HepG2 (cell line): ENCODE results near the gene GPBAR1. TPM values are rescaled to one million over a fixed set of nuclear protein-coding genes. Genes with fewer than 3 reads are reported as not detected.

ENCODE experiments used
- CBX2 ChIP-seq, 2 experiments: fragments of 200-600 bp in 1 of 2; sonication (generic); formaldehyde crosslinking in 1 of 2; IDR thresholded peaks; 2 replicates each; pipeline versions ENCODE4 v1.7.0 to v1.8.1; 2018 to 2022; ENCODE audit warnings: low read depth in 2 of 2, low read length in 1 of 2, mild to moderate bottlenecking in 1 of 2, missing genetic modification reagents in 1 of 2
- EHMT2 ChIP-seq: fragments of 200-600 bp; sonication (generic); IDR thresholded peaks from 2 replicates; pipeline ENCODE4 v1.7.0; 2017; ENCODE audit warnings: antibody characterized with exemption, low read depth, low read length, borderline replicate concordance
- EP300 ChIP-seq, 3 experiments: sonication (generic) in 1 of 3; formaldehyde crosslinking in 1 of 3; IDR thresholded peaks; 2 replicates each; pipeline versions ENCODE4 v1.5.1 to v1.6.1; 2011 to 2020; ENCODE audit warnings: low read depth in 2 of 3, low read length in 2 of 3, borderline replicate concordance in 1 of 3, improper control_type of control experiment in 1 of 3, mild to moderate bottlenecking in 1 of 3, missing genetic modification reagents in 1 of 3, moderate library complexity in 1 of 3
- MIER3 ChIP-seq: IDR thresholded peaks from 2 replicates; pipeline ENCODE4 v1.6.1; 2016; ENCODE audit warnings: missing compliant biosample characterization, borderline replicate concordance
- MTA1 ChIP-seq: sonication (generic); formaldehyde crosslinking; IDR thresholded peaks from 2 replicates; pipeline ENCODE4 v1.4.0; 2020; ENCODE audit warnings: missing genetic modification reagents, mild to moderate bottlenecking, borderline replicate concordance
- RFX1 ChIP-seq: fragments of 450-650 bp; IDR thresholded peaks from 2 replicates; pipeline ENCODE4 v1.6.1; 2017
- SMARCE1 ChIP-seq: fragments of 450-650 bp; IDR thresholded peaks from 2 replicates; pipeline ENCODE4 v1.6.1; 2017; ENCODE audit warnings: borderline replicate concordance
- SOX6 ChIP-seq, 2 experiments: fragments of 450-650 bp in 1 of 2; sonication (generic) in 1 of 2; formaldehyde crosslinking in 1 of 2; IDR thresholded peaks; 2 replicates each; pipeline versions ENCODE4 v1.4.0 to v1.6.1; 2017 to 2020; ENCODE audit warnings: antibody characterized with exemption in 1 of 2, mild to moderate bottlenecking in 1 of 2, missing genetic modification reagents in 1 of 2
- TEAD2 ChIP-seq: sonication (generic); formaldehyde crosslinking; IDR thresholded peaks from 2 replicates; pipeline ENCODE4 v1.9.0; 2021; ENCODE audit warnings: missing genetic modification reagents
- ZKSCAN8 ChIP-seq: IDR thresholded peaks from 2 replicates; pipeline ENCODE4 v1.6.1; 2016; ENCODE audit warnings: borderline replicate concordance, missing genetic modification reagents, missing compliant biosample characterization
- ZNF543 ChIP-seq: sonication (generic); formaldehyde crosslinking; IDR thresholded peaks from 2 replicates; pipeline ENCODE4 v1.4.0; 2020; ENCODE audit warnings: mild to moderate bottlenecking, missing genetic modification reagents
- ZNF589 ChIP-seq: sonication (generic); formaldehyde crosslinking; conservative IDR thresholded peaks from 2 replicates; pipeline ENCODE4 v1.8.0; 2022; ENCODE audit warnings: mild to moderate bottlenecking, moderate library complexity, missing genetic modification reagents
- ZNF777 ChIP-seq: sonication (generic); formaldehyde crosslinking; IDR thresholded peaks from 2 replicates; pipeline ENCODE4 v1.4.0; 2020; ENCODE audit warnings: missing genetic modification reagents
- polyA plus RNA-seq, 8 experiments: library from polyadenylated mRNA; depleted of rRNA in 3 of 8; stranded (reverse) in 7 of 8; unstranded in 1 of 8; fragments of >200 nt; fragmentation: Illumina TruSeq in 4 of 8; extraction: Trizol in 4 of 8; gene quantifications; 2 replicates each; pipeline versions ENCODE4 v1.2.1 to v1.2.3, GENCODE V29; 2011 to 2016; ENCODE audit warnings: low read depth in 4 of 8, missing spikeins in 1 of 8, mixed read lengths in 1 of 8; ENCODE audit not compliant: insufficient read depth in 1 of 8
- total RNA-seq, 5 experiments: library from RNA; depleted of rRNA; stranded (reverse); fragments of >200 nt; fragmentation: Illumina TruSeq; extraction: Trizol; gene quantifications; 2 replicates each; pipeline ENCODE4 v1.2.3, GENCODE V29; 2016; ENCODE audit warnings: low read depth in 1 of 5
- TF ChIP-seq, protein P1 (sequence below): sonication (generic); formaldehyde crosslinking; IDR thresholded peaks from 2 replicates; pipeline ENCODE4 v1.5.1; 2020; ENCODE audit warnings: mild to moderate bottlenecking, missing genetic modification reagents, borderline replicate concordance
- TF ChIP-seq, protein P2 (sequence below): sonication (generic); formaldehyde crosslinking; IDR thresholded peaks from 2 replicates; pipeline ENCODE4 v1.9.0; 2021; ENCODE audit warnings: missing genetic modification reagents, mild to moderate bottlenecking, borderline replicate concordance
- TF ChIP-seq, protein P3 (sequence below), 2 experiments: fragments of 450-650 bp in 1 of 2; sonication (generic) in 1 of 2; formaldehyde crosslinking; IDR thresholded peaks; 2 replicates each; pipeline versions ENCODE4 v1.5.0 to v1.8.0; 2020 to 2022; ENCODE audit warnings: mild to moderate bottlenecking in 1 of 2, missing genetic modification reagents in 1 of 2
- TF ChIP-seq, protein P4 (sequence below): sonication (generic); formaldehyde crosslinking; IDR thresholded peaks from 2 replicates; pipeline ENCODE4 v1.4.0; 2020; ENCODE audit warnings: mild to moderate bottlenecking, low read depth, missing genetic modification reagents
- TF ChIP-seq, protein P5 (sequence below): sonication (generic); formaldehyde crosslinking; IDR thresholded peaks from 2 replicates; pipeline ENCODE4 v1.4.0; 2020; ENCODE audit warnings: missing genetic modification reagents, mild to moderate bottlenecking, borderline replicate concordance

Gene GPBAR1
- total and polyA plus RNA-seq, 2 of the 13 experiments (the other 11 are each of a cell fraction or from before 2014, with no cell fraction given) = 0.05 to 0.09 TPM

DNA sequence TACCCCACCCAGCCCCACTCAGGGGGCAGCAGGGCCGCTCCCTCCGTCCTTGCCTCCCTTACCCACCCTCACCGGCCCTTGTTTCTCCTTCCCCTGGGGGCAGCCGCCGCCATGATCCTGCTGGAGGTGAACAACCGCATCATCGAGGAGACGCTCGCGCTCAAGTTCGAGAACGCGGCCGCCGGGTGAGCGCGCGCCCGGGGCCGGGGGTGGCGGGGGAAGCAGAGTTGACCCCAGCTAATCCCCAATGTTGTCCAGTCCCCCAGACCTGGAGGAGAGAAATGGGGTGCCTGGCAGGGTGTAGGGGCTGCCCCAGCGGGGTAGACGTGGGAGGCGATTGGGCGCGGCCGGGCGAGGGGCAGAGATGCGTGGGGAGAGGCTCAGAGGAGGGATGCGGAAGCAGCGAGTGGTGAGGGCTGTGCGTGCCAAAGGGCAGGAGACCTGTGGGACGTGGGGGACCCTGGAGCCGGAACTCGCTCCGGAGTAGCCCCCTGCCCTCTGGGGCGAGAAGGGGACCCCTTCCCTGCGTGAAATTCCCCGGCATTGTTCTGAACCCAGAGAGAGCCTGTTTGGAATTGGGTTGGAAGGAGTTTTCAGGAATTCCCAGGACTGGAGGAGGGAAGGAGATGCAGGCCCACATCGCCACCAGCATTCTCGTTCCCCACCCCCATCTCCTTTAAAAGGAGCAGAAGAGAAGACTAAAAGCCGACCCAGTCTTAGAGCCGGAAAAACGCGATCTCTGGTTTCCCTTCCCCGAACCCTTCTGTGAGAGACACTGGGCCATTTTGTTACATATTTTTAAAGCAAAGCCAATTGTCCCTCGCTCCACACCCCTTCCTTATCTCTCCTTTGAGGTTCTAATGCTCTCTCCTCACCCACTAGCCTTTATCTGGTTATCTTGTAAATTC is 43.2 kb upstream of the GPBAR1 start (continued):
- TF ChIP-seq, protein P1, sequence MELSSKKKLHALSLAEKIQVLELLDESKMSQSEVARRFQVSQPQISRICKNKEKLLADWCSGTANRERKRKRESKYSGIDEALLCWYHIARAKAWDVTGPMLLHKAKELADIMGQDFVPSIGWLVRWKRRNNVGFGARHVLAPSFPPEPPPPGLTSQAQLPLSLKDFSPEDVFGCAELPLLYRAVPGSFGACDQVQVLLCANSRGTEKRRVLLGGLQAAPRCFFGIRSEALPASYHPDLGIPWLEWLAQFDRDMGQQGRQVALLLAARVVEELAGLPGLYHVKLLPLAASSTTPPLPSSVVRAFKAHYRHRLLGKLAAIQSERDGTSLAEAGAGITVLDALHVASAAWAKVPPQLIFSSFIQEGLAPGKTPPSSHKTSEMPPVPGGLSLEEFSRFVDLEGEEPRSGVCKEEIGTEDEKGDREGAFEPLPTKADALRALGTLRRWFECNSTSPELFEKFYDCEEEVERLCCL (CRISPR knock-in tag) = peak; percentile 48; the same call in 1 of the 2 replicates
- TF ChIP-seq EHMT2 (no peak), SOX6 (IDR thresholded peaks at IDR 0.05) (no peak), SOX6 (CRISPR knock-in tag; IDR thresholded peaks at IDR 0.05) (no peak), CBX2 (IDR thresholded peaks at IDR 0.05; ENCODE audit: low read depth, low read length) (no peak), CBX2 (CRISPR knock-in tag; IDR thresholded peaks at IDR 0.05; ENCODE audit: low read depth) (no peak), ZNF589 (CRISPR knock-in tag) (no peak), RFX1 (no peak), MTA1 (CRISPR knock-in tag) (0 out of 2 replicates have a peak, but pooled peaks have one; percentile 55), MIER3 (CRISPR knock-in tag) (no peak), ZKSCAN8 (CRISPR knock-in tag) (no peak), SMARCE1 (no peak), TEAD2 (CRISPR knock-in tag) (no peak), ZNF543 (CRISPR knock-in tag) (peak; percentile 16; the same call in 1 of the 2 replicates), ZNF777 (CRISPR knock-in tag) (no peak), EP300 (IDR thresholded peaks at IDR 0.05; ENCODE audit: low read depth in 2 of 2, low read length in 2 of 2) (no peak), EP300 (CRISPR knock-in tag; IDR thresholded peaks at IDR 0.05; ENCODE audit: borderline replicate concordance) (no peak)
- TF ChIP-seq, protein P2, sequence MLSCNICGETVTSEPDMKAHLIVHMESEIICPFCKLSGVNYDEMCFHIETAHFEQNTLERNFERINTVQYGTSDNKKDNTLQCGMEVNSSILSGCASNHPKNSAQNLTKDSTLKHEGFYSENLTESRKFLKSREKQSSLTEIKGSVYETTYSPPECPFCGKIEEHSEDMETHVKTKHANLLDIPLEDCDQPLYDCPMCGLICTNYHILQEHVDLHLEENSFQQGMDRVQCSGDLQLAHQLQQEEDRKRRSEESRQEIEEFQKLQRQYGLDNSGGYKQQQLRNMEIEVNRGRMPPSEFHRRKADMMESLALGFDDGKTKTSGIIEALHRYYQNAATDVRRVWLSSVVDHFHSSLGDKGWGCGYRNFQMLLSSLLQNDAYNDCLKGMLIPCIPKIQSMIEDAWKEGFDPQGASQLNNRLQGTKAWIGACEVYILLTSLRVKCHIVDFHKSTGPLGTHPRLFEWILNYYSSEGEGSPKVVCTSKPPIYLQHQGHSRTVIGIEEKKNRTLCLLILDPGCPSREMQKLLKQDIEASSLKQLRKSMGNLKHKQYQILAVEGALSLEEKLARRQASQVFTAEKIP (CRISPR knock-in tag) = no peak
- TF ChIP-seq, protein P3, sequence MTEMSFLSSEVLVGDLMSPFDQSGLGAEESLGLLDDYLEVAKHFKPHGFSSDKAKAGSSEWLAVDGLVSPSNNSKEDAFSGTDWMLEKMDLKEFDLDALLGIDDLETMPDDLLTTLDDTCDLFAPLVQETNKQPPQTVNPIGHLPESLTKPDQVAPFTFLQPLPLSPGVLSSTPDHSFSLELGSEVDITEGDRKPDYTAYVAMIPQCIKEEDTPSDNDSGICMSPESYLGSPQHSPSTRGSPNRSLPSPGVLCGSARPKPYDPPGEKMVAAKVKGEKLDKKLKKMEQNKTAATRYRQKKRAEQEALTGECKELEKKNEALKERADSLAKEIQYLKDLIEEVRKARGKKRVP (CRISPR knock-in tag; IDR thresholded peaks at IDR 0.05) = no peak
- TF ChIP-seq, protein P4, sequence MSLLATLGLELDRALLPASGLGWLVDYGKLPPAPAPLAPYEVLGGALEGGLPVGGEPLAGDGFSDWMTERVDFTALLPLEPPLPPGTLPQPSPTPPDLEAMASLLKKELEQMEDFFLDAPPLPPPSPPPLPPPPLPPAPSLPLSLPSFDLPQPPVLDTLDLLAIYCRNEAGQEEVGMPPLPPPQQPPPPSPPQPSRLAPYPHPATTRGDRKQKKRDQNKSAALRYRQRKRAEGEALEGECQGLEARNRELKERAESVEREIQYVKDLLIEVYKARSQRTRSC (CRISPR knock-in tag) = no peak
- TF ChIP-seq, protein P5, sequence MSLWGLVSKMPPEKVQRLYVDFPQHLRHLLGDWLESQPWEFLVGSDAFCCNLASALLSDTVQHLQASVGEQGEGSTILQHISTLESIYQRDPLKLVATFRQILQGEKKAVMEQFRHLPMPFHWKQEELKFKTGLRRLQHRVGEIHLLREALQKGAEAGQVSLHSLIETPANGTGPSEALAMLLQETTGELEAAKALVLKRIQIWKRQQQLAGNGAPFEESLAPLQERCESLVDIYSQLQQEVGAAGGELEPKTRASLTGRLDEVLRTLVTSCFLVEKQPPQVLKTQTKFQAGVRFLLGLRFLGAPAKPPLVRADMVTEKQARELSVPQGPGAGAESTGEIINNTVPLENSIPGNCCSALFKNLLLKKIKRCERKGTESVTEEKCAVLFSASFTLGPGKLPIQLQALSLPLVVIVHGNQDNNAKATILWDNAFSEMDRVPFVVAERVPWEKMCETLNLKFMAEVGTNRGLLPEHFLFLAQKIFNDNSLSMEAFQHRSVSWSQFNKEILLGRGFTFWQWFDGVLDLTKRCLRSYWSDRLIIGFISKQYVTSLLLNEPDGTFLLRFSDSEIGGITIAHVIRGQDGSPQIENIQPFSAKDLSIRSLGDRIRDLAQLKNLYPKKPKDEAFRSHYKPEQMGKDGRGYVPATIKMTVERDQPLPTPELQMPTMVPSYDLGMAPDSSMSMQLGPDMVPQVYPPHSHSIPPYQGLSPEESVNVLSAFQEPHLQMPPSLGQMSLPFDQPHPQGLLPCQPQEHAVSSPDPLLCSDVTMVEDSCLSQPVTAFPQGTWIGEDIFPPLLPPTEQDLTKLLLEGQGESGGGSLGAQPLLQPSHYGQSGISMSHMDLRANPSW (CRISPR knock-in tag) = no peak
